SK-N-SH treated with all-trans-retinoic acid at 6 μM for 48 hours (cell line): Measurements from ENCODE around the gene MS4A10.

Experiments used
- ATAC-seq: fragments of 200-7000 bp; cut with Tn5 transposase; 3 replicates; pipeline ENCODE4 v1.9.1; 2020; ENCODE audit warnings: mild to moderate bottlenecking, moderate library complexity
- ARNTL ChIP-seq: fragments of 450-650 bp; formaldehyde crosslinking; IDR thresholded peaks from 2 replicates; pipeline ENCODE4 v1.5.0; 2020; ENCODE audit warnings: low read depth, mild to moderate bottlenecking, moderate library complexity, borderline replicate concordance
- CREB5 ChIP-seq: fragments of 250-450 bp; sonication (Bioruptor Pico); IDR thresholded peaks from 2 replicates; pipeline ENCODE4 v1.5.1; 2020; ENCODE audit warnings: low read depth, mild to moderate bottlenecking, moderate library complexity
- CSDC2 ChIP-seq: fragments of 250-450 bp; sonication (Bioruptor Pico); IDR thresholded peaks from 2 replicates; pipeline ENCODE4 v1.5.0; 2020; ENCODE audit warnings: mild to moderate bottlenecking, moderate library complexity
- ESRRG ChIP-seq: fragments of 250-450 bp; sonication (Bioruptor Pico); IDR thresholded peaks from 2 replicates; pipeline ENCODE4 v1.6.1; 2021; ENCODE audit warnings: mild to moderate bottlenecking
- GLIS3 ChIP-seq: fragments of 250-450 bp; sonication (Bioruptor Pico); IDR thresholded peaks from 2 replicates; pipeline ENCODE4 v1.5.0; 2020; ENCODE audit warnings: mild to moderate bottlenecking, moderate library complexity
- ISL1 ChIP-seq: fragments of 250-450 bp; sonication (Bioruptor Pico); IDR thresholded peaks from 2 replicates; pipeline ENCODE4 v2.1.2; 2022; ENCODE audit warnings: mild to moderate bottlenecking, moderate library complexity
- OSR1 ChIP-seq: fragments of 250-450 bp; sonication (Bioruptor Pico); IDR thresholded peaks from 2 replicates; pipeline ENCODE4 v1.8.0; 2022; ENCODE audit warnings: moderate library complexity, mild to moderate bottlenecking, inconsistent platforms
- PATZ1 ChIP-seq: fragments of 250-450 bp; sonication (Bioruptor Pico); IDR thresholded peaks from 2 replicates; pipeline ENCODE4 v1.8.0; 2020; ENCODE audit warnings: mild to moderate bottlenecking, moderate library complexity, borderline replicate concordance
- POU6F1 ChIP-seq: fragments of 250-450 bp; sonication (Bioruptor Pico); IDR thresholded peaks from 2 replicates; pipeline ENCODE4 v1.8.0; 2021; ENCODE audit warnings: low read depth, mild to moderate bottlenecking, moderate library complexity, borderline replicate concordance
- PPARA ChIP-seq: fragments of 250-450 bp; sonication (Bioruptor Pico); IDR thresholded peaks from 2 replicates; pipeline ENCODE4 v1.5.0; 2020; ENCODE audit warnings: mild to moderate bottlenecking, borderline replicate concordance
- RARB ChIP-seq: fragments of 250-450 bp; sonication (Bioruptor Pico); IDR thresholded peaks from 2 replicates; pipeline ENCODE4 v1.8.0; 2021; ENCODE audit warnings: mild to moderate bottlenecking, moderate library complexity
- SNAI2 ChIP-seq: fragments of 250-450 bp; sonication (Bioruptor Pico); IDR thresholded peaks from 2 replicates; pipeline ENCODE4 v1.5.0; 2020; ENCODE audit warnings: mild to moderate bottlenecking, moderate library complexity
- TCF4 ChIP-seq: fragments of 250-450 bp; sonication (Bioruptor Pico); IDR thresholded peaks from 2 replicates; pipeline ENCODE4 v1.8.0; 2021; ENCODE audit warnings: mild to moderate bottlenecking, moderate library complexity, borderline replicate concordance
- TOX ChIP-seq: fragments of 250-450 bp; sonication (Bioruptor Pico); IDR thresholded peaks from 2 replicates; pipeline ENCODE4 v1.8.0; 2021; ENCODE audit warnings: mild to moderate bottlenecking, moderate library complexity, borderline replicate concordance
- ZC3H10 ChIP-seq: fragments of 250-450 bp; sonication (Bioruptor Pico); IDR thresholded peaks from 2 replicates; pipeline ENCODE4 v1.5.1; 2021; ENCODE audit warnings: mild to moderate bottlenecking, moderate library complexity
- ZFP3 ChIP-seq: fragments of 250-450 bp; sonication (Bioruptor Pico); IDR thresholded peaks from 2 replicates; pipeline ENCODE4 v1.5.0; 2020; ENCODE audit warnings: mild to moderate bottlenecking, moderate library complexity
- ZFP30 ChIP-seq: fragments of 450-650 bp; formaldehyde crosslinking; IDR thresholded peaks from 2 replicates; pipeline ENCODE4 v1.5.0; 2022; ENCODE audit warnings: mild to moderate bottlenecking, moderate library complexity
- ZNF565 ChIP-seq: fragments of 450-650 bp; formaldehyde crosslinking; conservative IDR thresholded peaks from 2 replicates; pipeline ENCODE4 v1.5.0; 2020; ENCODE audit warnings: low read depth, mild to moderate bottlenecking, moderate library complexity
- ZNF70 ChIP-seq: fragments of 450-650 bp; formaldehyde crosslinking; IDR thresholded peaks from 2 replicates; pipeline ENCODE4 v1.5.0; 2020; ENCODE audit warnings: mild to moderate bottlenecking, moderate library complexity
- ZNF8 ChIP-seq: fragments of 450-650 bp; formaldehyde crosslinking; IDR thresholded peaks from 2 replicates; pipeline ENCODE4 v1.5.0; 2020; ENCODE audit warnings: mild to moderate bottlenecking, moderate library complexity
- TF ChIP-seq, protein P1 (sequence below): fragments of 250-450 bp; sonication (Bioruptor Pico); IDR thresholded peaks from 2 replicates; pipeline ENCODE4 v1.5.0; 2020; ENCODE audit warnings: mild to moderate bottlenecking, moderate library complexity
- TF ChIP-seq, protein P2 (sequence below): fragments of 250-450 bp; sonication (Bioruptor Pico); IDR thresholded peaks from 2 replicates; pipeline ENCODE4 v1.5.1; 2021; ENCODE audit warnings: mild to moderate bottlenecking, moderate library complexity

The MS4A10 gene

DNA sequence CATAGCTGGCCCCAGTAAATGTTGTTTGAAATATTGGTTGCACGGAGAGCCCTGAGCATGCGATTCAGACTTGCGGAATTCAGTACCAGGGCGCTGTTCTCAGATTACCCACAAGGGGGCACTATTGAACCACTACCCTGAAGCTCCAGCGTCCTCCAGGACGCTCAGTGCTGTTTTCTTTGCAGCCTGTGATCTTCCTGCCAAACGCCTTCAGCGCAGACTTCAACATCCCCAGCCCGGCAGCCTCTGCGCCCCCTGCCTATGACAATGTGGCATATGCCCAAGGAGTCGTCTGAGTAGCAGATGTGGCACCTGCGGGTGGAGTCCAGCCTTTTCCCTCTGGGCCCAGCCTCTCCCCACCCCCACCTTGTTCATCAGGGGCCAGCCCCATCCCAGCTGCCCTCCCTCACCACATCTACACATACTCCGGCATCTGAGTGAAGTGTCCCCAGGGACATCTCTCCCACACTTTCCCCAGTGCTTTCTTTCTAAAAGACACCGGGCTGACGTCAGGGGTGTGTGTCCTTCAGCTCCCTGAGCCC lies 9.6 kb upstream of the MS4A10 start:
- TF ChIP-seq OSR1 (CRISPR knock-in tag) (no peak), ZFP30 (CRISPR knock-in tag) (no peak), PPARA (no peak), ESRRG (CRISPR knock-in tag) (no peak), ZFP3 (no peak), TCF4 (CRISPR knock-in tag) (no peak), SNAI2 (CRISPR knock-in tag) (no peak), CREB5 (CRISPR knock-in tag) (no peak), ISL1 (CRISPR knock-in tag) (no peak), ZNF8 (CRISPR knock-in tag) (no peak), TOX (no peak), GLIS3 (CRISPR knock-in tag) (no peak), PATZ1 (no peak), POU6F1 (no peak)
- TF ChIP-seq, protein P1, sequence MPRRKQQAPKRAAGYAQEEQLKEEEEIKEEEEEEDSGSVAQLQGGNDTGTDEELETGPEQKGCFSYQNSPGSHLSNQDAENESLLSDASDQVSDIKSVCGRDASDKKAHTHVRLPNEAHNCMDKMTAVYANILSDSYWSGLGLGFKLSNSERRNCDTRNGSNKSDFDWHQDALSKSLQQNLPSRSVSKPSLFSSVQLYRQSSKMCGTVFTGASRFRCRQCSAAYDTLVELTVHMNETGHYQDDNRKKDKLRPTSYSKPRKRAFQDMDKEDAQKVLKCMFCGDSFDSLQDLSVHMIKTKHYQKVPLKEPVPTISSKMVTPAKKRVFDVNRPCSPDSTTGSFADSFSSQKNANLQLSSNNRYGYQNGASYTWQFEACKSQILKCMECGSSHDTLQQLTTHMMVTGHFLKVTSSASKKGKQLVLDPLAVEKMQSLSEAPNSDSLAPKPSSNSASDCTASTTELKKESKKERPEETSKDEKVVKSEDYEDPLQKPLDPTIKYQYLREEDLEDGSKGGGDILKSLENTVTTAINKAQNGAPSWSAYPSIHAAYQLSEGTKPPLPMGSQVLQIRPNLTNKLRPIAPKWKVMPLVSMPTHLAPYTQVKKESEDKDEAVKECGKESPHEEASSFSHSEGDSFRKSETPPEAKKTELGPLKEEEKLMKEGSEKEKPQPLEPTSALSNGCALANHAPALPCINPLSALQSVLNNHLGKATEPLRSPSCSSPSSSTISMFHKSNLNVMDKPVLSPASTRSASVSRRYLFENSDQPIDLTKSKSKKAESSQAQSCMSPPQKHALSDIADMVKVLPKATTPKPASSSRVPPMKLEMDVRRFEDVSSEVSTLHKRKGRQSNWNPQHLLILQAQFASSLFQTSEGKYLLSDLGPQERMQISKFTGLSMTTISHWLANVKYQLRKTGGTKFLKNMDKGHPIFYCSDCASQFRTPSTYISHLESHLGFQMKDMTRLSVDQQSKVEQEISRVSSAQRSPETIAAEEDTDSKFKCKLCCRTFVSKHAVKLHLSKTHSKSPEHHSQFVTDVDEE (CRISPR knock-in tag), result no peak
- TF ChIP-seq, protein P2, sequence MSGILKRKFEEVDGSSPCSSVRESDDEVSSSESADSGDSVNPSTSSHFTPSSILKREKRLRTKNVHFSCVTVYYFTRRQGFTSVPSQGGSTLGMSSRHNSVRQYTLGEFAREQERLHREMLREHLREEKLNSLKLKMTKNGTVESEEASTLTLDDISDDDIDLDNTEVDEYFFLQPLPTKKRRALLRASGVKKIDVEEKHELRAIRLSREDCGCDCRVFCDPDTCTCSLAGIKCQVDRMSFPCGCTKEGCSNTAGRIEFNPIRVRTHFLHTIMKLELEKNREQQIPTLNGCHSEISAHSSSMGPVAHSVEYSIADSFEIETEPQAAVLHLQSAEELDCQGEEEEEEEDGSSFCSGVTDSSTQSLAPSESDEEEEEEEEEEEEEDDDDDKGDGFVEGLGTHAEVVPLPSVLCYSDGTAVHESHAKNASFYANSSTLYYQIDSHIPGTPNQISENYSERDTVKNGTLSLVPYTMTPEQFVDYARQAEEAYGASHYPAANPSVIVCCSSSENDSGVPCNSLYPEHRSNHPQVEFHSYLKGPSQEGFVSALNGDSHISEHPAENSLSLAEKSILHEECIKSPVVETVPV (CRISPR knock-in tag), result no peak
- peak; percentile 93 for ATAC-seq

DNA sequence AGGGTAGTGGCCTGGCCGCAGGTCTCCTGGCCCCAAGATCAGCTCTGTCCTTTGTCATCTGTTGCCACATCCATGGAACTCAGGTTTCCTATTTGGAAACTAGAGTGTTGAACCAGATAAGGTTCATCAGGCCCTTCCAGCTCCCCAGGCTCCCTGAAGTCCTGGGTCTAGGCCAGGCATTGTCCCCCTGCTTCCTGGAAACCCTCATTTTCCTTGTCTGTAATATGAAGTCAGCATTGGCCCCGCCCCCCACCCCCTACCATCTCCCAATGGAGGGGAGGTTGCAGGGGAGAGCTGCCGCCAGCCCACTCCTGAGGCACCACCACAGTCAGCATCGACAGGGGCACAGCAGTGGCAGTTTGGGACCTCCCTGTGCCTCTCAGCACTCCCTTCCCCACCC lies 9.0 kb upstream of the MS4A10 start:
- no peak for TF ChIP-seq CSDC2 (CRISPR knock-in tag)
- TF ChIP-seq SNAI2 (CRISPR knock-in tag), result no peak
- no peak for TF ChIP-seq TOX
- TF ChIP-seq, all 23 proteins: peak for 0
- ATAC-seq, result no peak

DNA sequence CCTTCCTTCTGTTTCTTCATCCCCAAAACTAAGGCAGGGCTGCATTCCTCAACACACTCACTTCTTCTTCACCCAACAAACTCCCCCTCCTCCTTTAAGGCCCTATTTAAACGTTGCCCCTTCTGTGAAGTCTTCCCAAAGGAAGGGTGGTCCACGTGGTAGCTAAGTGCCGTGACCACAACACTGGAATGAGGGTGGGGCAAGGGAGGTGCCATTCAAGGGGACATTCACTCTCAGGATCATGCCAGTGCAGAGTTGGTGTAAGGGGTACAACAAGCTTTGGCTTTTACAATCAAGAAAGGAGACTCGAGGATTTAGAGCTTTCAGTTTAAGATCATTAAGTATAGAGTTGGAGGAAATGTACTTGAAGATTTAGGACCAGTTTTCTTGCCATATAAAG lies 8.0 kb upstream of the MS4A10 start:
- no peak for ATAC-seq
- no peak for TF ChIP-seq RARB
- TF ChIP-seq ARNTL (CRISPR knock-in tag), result no peak
- TF ChIP-seq OSR1 (CRISPR knock-in tag), result no peak
- no peak for TF ChIP-seq ZNF70 (CRISPR knock-in tag)
- no peak for TF ChIP-seq TCF4 (CRISPR knock-in tag)
- no peak for TF ChIP-seq ZNF8 (CRISPR knock-in tag)
- TF ChIP-seq, protein P2 (CRISPR knock-in tag), result no peak
- no peak for TF ChIP-seq CREB5 (CRISPR knock-in tag)
- no peak for TF ChIP-seq ZNF565 (CRISPR knock-in tag)
- no peak for TF ChIP-seq ZC3H10 (CRISPR knock-in tag)
- no peak for TF ChIP-seq POU6F1
- TF ChIP-seq SNAI2 (CRISPR knock-in tag), result no peak
- TF ChIP-seq TOX, result no peak
- TF ChIP-seq ESRRG (CRISPR knock-in tag), result no peak
- TF ChIP-seq GLIS3 (CRISPR knock-in tag), result no peak
- TF ChIP-seq PPARA, result no peak
